Measurements from ENCODE around the gene PIK3R5.
"Not testable (repeated sequence)": the region's sequence is repeated elsewhere in the genome, so short reads cannot be mapped to it uniquely, and the experiment has no call there.

The PIK3R5 gene, protein sequence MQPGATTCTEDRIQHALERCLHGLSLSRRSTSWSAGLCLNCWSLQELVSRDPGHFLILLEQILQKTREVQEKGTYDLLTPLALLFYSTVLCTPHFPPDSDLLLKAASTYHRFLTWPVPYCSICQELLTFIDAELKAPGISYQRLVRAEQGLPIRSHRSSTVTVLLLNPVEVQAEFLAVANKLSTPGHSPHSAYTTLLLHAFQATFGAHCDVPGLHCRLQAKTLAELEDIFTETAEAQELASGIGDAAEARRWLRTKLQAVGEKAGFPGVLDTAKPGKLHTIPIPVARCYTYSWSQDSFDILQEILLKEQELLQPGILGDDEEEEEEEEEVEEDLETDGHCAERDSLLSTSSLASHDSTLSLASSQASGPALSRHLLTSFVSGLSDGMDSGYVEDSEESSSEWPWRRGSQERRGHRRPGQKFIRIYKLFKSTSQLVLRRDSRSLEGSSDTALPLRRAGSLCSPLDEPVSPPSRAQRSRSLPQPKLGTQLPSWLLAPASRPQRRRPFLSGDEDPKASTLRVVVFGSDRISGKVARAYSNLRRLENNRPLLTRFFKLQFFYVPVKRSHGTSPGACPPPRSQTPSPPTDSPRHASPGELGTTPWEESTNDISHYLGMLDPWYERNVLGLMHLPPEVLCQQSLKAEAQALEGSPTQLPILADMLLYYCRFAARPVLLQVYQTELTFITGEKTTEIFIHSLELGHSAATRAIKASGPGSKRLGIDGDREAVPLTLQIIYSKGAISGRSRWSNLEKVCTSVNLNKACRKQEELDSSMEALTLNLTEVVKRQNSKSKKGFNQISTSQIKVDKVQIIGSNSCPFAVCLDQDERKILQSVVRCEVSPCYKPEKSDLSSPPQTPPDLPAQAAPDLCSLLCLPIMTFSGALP

DNA sequence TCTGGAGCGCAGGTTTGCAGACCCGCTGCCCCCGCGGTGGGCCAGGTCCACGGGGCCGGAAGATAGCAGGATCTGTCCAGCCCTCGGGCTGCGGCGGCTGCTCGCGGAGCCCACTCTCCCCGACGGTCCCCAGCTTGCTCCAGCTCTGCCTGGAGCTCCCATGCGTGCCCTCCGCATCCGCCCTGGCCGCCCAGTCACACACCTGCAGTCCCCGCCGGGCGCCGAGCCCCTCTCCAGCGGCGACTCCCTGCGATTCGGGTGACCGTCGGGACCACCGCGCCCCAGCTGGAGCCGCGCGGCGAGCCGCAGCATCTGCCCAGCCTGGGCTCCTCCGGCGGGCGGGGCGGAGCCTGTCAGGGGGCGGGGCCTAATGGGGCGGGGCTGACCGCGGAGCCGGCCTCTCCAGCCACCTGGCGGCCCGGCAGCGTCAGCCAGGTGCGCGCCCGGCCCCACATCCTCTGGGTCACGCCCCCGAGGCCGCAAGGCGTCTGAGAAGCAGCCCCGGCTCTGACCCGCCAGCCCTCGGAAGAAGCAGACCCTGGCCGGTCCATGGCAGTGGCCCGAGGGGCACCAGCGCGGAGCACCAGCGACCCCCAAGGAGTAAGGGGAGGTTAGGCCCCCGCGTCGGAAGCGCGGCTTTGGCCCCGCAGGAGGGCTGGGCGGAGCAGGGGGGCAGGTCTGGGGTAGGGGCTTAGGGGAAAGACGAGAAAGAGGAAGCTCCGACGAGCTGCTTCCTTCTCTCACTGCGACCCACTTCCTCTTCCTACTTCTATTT lies at the start of gene PIK3R5:
Gene PIK3R5 (minus strand): TSS at position 314 of the 775 bp plus-strand sequence. CDS start 54,213 bp downstream, outside the sequence.
- DNase-seq (ENCODE audit: low read depth in 2 of 2): peak; percentile 62 to 80

DNA sequence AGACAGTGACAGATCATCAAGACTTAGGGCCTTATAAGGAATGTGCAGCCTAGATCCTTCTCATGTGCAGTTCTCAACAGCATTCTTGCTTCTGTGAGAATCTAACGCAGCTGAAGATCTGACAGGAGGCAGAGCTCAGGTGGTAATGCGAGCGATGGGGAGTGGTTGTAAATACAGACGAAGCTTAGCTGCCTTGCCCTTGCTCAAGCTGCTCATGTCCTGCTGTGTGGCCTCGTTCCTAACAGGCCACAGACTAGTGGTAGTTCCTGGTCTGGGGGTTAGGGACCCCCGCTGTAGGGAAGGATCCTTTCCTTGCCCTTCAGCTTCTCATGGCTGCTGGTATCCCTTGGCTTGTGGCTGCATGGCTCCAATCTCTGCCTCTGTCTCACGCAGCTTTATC lies 45.5 kb upstream of the PIK3R5 start:
- no peak for DNase-seq (ENCODE audit: low read depth in 2 of 2)

DNA sequence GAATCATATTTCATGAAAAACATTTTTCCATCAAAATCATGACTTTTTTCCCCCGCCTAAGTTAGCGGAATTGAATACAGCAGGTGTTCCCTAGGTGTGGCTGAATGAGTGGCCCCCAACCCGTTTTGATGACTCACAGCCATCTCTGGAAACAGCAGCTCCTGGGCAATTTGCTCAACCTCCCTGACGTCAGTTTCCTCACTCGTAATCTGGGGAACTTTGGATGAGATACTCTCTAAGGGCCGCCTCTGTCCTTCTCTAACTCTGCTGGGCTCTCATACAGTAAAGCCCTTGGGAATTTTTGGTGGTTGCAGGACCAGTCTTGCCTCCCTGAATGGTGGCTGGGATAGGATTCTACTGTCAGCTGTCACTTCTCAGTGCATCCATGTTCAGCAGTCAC lies 44.2 kb upstream of the PIK3R5 start:
- DNase-seq (ENCODE audit: low read depth in 2 of 2): no peak

DNA sequence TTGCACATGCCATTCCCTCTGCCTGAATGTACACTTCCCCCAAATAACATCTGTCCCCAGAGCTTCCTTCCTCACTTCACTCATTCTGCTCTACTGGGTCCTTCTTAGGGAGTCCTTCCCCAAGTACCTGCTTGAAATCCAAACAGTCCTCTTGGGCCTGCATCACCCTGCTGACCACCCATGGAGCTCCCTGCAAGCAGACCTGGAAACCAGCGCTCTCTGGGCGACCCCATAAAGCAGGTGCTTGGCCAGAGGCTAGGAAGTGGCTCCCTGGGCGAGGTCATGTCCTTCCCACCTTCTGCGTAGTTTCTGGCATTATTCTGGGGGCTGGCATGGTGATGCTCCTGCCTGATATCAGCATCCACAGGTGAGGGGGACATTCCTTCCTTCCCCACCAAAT lies 43.6 kb upstream of the PIK3R5 start:
- DNase-seq (ENCODE audit: low read depth in 2 of 2): no peak

DNA sequence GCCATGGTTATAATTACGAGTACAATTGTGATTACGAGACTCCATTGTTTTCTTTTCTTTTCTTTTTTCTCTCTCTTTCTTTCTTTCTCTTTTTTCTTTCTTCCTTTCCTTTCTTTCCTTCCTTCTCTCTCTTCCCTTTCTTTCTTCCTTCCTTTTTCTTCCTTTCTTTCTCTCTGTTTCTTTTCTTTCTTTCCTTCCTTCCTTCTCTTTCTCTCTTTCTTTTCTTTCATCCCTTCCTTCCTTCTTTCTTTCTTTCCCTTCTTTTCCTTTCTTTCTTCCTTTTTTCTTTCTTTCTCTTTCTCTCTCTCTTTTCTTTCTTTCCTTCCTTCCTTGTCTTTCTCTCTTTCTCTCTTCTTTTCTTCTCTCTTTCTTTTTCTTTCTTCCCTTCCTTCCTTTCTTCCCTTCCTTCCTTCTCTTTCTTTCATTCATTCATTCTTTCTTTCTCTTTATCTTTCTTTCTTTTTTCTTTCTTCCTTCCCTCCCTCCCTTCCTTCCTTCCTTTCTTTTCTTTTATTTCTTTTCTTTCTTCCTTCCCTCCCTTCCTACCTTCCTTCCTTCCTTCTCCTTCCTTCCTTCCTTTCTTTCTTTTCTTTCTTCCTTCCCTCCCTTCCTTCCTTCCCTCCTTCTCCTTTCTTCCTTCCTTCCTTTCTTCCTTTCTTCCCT lies 41.7 kb upstream of the PIK3R5 start:
- no peak for DNase-seq (ENCODE audit: low read depth in 2 of 2)

DNA sequence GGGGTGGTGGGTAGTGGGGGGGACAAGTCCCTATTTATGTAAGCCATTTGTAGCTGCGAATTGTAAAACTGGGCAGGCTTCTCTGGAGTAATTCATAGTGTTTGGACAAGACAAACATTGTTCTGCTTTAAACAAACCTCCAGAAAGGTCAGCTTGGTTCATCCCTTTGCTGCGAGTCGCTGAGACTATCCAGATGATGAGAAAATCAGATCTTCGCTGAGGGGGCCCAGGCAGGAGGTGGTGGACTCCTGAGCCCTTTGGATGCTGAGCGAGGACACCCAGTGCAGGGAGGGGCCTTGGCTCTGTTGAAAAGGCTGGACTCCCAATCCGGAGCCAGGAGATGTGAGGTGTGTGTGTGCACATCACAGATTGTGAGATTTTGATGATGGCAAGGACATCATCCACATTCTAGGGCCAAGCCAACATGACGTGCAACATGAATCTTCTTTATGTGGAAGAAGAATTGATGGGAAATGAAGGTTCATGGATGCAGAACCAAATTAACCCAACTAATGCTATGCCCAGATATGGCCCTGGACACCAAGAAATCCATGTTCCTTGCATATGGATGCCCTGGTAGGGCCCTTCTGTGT lies 40.8 kb upstream of the PIK3R5 start:
- no peak for DNase-seq (ENCODE audit: low read depth in 2 of 2)

DNA sequence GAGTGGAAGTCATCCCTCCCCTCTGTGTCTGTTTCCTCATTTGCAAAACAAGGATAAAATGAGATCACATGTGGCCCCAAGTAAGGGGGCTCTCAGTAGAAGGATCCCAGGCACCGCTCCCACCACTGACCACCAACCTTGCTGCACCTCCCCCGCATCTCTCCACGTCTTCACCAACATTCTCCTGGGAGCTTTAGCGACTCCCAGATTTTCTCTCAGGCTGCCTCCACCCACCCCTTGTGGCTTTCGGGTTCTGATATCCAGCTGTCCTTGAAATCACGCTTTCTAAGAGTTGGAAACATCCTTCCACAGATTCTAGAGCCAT lies 39.4 kb upstream of the PIK3R5 start:
- no peak for DNase-seq (ENCODE audit: low read depth in 2 of 2)

DNA sequence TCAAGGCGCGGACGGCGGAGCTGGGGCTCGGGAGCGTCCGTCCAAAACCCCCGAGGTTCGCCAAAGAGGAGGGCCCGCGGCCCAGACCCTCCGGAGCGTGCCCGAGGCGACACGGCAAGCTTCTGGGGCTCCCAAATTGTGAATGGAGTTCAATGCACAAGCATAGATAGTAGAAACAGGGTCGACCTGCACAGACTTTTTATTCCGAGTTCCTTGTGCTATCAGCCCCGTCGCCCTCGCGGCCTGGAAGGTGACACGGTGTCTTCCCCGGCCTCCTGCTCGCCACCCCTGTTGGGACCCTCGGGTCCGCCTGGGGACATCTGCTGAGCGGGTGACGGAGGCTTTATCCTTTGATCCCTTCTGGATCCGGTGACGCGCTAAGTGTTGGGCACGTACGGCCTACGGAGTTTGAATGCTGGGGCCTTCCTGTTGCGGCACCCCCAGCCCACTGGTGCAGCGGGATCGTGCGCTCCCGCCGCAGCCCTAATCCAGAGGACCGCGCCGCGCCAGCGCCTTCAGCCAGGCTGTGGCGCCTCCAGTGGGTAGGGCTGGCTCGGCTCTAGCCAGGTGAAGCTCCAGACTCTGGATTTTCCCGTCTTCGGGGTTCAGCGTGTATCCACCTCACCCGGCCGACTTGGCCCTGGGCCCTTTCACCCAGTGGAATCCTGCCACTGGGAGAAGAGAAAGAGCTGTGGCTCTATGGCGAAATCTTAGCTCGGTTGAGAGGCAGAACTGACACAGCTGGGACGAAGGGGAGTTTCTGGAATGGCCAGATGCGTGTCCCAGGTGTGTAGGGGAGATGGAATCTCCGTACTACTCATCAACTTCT lies 38.8 kb upstream of the PIK3R5 start:
- DNase-seq (ENCODE audit: low read depth in 2 of 2): no peak

DNA sequence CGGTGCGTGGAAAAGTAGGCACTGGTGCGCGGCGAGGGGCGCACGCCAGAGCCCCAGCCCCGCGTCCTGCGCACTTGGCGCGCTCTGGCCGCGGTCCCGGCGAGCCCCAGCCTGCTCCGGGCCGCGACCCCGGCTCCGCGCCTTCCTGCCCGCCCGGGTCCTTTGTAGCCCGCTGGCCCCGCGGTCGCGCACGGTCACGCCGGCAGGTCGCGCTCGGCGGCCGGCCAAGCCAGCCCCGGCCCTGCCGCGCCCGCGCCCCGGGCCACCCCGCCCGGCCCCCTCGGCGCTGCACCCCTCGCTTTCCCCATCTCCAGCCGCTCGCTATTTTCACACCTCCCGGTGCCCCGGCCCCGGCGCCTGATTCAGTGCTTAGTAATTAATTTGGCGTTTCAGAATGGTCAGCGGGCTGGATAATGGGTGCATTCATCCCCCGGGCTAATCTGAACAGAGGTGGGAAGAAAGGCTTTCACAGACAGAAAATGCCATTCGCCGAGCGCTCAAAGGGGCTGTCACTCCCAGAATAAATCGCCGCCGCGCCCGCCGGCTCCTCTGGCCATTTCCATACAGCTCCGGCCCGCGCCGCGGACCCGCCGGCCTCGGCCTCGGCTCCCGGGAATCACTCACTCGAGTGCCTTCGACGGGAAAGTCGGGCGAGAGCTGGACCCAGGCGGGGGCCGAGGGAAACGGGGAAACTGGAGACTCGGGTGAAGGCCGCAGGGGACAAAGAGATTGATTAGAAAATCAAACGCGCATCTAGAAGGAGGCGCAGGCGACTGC lies 38.0 kb upstream of the PIK3R5 start:
- DNase-seq (ENCODE audit: low read depth in 2 of 2): no peak

DNA sequence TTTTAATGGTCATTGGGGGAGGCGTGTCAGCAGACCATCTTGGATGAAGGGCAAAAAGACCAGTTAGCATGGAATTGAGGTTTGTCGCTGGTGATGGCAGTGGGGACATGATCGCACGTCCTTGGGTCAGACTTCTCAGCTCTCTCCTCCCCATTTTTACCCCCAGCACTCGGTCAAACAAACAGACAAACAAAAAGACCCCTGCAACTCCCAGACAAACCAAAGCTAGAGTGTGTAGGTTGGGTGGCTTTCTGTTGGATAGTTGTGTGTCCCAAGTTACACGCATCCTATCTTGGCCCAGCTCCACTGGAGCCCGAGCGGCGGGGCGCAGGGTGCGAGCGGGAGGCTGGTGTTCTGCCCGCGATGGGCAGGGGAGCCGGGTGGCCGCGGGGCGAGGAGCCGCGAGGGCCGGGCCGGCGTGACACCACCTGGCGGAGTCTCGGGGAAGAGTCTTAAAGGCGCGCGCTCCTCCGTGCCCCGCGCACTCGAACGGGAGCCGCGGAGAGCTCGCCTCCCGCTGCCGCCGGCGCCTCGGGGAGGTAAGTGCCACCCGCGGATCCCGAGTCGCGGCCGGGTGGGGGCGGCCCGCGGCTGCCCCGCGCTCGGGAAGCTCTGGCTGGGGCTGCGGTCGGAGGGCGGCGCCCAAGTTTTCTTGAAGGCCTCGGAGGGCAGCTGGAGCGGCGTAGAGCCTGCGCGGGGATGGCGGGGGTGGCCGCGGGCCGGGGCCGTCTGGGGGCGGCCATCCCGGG lies 37.3 kb upstream of the PIK3R5 start:
- no peak for DNase-seq (ENCODE audit: low read depth in 2 of 2)

DNA sequence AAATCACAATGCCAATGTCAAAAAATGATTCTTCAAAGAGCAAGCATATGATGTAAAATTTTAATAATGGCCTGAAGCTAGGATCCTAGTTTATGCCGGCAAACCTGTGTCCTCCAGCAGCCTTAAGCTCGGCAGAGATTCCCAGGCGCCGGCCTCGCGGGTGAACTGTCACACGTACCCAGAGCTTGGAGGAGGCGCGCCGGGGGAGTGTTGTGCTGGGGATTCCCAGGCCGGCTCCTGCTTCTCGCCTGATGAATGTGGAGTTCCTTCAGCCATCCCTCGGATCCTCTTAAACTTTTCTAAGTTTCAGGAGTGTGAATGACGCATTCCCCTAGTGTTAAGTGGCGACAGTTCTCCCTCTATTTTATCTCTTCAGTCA lies 36.7 kb upstream of the PIK3R5 start:
- DNase-seq (ENCODE audit: low read depth in 2 of 2): no peak

DNA sequence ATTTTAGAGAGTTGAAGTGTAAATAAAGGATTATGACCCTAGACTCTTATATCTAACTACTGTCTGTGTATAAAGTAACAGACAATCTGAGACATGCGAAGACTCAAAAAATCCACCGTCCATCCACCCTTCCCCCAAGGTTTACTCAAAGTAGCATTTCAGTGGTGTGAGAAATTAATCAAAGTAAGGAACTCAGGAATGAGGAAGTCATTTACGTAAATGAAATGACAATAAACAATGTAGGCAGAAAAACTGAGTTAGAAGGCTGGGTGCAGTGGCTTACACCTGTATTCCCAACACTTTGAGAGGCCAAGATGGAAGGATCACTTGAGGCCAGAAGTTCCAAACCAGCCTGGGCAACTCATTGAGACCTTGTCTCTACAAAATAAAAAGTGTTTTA lies 36.1 kb upstream of the PIK3R5 start:
- no peak for DNase-seq (ENCODE audit: low read depth in 2 of 2)

DNA sequence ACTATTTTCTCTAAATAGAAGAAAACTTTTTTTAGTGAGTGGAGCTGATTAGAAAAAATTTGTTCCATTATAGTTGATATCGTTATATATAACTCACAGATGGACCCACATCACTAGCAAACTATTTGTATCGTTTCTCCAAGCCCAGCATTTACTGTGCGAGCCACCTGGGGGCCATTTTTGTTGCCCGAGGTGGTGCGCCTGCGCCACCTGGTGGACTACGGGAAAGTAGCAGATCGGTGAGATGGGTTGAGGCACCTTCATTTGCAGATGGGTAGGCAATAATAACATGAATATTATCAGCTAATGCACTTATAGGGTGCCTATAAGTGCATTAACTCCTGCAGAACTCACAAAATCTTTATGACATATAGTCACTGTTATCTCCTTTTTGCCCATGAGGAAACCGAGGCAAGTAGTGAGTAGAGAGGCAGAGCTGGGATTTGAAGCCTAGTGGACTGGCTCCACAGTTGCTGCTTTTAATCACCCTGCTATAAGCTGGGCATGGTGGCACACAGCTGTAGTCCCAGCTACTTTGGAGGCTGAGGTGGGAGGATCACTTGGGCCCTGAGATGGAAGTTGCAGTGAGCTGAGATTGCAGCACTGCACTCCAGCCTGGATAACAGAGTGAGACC lies 32.6 kb upstream of the PIK3R5 start:
- DNase-seq (ENCODE audit: low read depth in 2 of 2): peak; percentile 55 to 61

DNA sequence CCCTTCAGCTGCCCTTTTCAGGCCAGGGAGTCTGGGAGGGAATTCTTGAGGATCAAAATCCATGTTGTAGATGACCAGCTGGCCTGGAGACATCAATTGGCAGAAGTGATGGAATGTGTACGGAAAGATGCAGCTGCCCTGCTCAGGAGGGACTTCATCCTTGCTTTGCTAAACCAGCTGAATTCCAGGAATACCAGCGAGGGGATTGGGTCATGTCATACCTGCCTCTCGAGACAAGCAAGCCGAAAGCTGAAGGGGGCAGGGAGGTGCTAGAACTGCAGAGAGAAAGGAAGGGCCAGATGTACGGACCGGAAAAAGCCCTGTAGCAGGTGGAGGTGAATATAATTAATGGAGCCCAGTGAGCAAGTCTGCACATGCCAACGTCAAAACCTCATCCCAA lies 30.2 kb upstream of the PIK3R5 start:
- no peak for DNase-seq (ENCODE audit: low read depth in 2 of 2)

DNA sequence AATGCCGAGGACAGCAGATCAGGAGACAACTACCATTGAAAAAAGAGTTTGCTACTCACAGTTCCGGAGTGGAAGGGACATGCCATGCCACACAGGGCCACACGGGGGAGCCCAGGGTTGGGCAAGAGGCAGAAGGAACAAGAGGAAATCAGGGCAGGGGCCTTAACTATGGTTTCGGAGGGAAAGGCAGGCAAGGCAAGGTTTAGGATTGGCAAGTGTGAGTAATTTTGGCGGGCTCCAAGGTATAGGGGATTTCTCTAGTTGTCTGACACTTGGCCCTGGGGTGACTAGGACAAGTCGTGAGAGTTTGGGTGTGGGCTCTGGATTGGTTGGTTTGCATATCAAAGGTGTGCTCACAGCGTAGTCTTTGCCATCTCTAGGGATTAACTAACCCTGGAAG lies 28.8 kb upstream of the PIK3R5 start:
- peak; percentile 20 to 42 for DNase-seq (ENCODE audit: low read depth in 2 of 2)

DNA sequence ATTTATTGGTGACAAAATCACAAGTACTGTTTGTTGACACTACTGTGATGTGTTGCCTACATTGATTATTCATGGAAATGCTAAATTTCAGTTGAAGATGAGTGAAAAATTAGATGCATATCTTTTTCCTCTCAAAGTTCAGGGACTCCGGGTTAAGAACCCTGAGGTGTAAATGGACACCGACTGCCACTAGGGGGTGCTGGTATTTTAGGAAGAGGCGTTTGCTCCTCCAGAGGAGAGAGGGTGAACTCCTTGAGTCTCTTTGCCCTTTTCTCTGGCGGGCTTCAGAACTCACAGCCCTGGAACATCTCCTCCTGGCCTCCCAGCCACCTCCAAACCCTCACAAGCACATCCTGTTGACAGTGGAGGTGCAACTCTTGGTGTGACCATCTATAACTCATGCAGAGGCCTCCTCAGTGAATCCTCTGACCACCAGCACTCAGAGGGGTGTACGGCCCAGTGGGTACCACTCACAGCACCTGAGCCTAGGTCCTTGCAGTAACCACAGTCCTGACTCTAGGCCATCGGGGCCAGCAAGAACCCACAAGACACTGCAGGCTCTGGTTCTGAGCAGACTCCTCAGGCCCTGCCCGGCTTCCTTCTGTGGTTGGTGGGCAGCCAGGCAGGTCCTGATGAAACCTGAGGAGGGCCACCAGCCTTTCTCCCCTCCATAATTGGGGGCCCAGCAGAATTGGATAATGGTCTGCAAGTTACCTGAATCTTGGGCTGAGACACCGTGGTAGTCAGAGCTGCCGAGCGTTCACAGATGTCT lies 26.2 kb upstream of the PIK3R5 start:
- DNase-seq (ENCODE audit: low read depth in 2 of 2): peak; percentile 38 to 44

DNA sequence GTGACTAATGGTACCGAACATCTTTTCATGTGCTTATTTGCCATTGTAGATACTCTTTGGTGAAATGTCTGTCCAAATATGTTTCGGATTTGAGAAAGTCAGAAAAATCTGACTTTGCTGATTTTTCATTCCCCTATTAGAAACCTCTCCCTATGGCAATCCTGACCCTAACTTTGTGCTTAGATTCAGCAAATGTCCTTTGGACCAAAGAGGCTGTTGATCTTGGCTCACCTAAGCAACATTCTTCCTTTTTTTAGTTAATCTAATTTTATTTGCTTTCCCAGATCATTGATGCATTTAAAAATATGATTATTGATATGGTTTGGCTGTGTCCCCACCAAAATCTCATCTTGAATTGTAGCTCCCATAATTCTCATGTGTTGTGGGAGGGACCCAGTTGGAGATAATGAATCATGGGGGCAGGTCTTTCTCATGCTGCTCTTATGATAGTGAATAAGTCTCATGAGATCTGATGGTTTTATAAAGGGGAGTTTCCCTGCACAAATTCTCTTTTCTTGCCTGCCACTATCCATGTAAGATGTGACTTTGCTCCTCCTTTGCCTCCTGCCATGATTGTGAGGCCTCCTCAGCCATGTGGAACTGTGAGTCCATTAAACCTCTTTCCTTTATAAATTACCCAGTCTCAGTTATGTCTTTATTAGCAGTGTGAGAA lies 22.9 kb upstream of the PIK3R5 start:
- DNase-seq (ENCODE audit: low read depth in 2 of 2): not testable (repeated sequence)
